Femur (tissue), 1 donor: ENCODE measurements around the gene DCAF12L2.
"Not testable (repeated sequence)": the region's sequence is repeated elsewhere in the genome, so short reads cannot be mapped to it uniquely, and the experiment has no call there.

Source experiments
- DNase-seq: peaks from one replicate; pipeline ENCODE4 v3.0.0-alpha.2; 2017

The DCAF12L2 gene

GRCh38 chrX:126165721-126166461 is at the start of gene DCAF12L2:
Gene DCAF12L2 (minus strand): TSS chrX:126166289. CDS start chrX:126165924, 365 bp downstream.
- peak; percentile 60 for DNase-seq

- not testable (repeated sequence) for DNase-seq
Measured at GRCh38 chrX:126190888-126191287, 24.8 kb upstream of the DCAF12L2 start.

GRCh38 chrX:126177133-126177840 is 11.2 kb upstream of the DCAF12L2 start:
- no peak for DNase-seq

GRCh38 chrX:126170720-126171119 is 4.6 kb upstream of the DCAF12L2 start:
- DNase-seq: no peak

GRCh38 chrX:126167560-126167959 is 1.5 kb upstream of the DCAF12L2 start:
- no peak for DNase-seq

GRCh38 chrX:126165401-126165720 is 728 bp downstream of the DCAF12L2 start:
- DNase-seq: no peak

DNA sequence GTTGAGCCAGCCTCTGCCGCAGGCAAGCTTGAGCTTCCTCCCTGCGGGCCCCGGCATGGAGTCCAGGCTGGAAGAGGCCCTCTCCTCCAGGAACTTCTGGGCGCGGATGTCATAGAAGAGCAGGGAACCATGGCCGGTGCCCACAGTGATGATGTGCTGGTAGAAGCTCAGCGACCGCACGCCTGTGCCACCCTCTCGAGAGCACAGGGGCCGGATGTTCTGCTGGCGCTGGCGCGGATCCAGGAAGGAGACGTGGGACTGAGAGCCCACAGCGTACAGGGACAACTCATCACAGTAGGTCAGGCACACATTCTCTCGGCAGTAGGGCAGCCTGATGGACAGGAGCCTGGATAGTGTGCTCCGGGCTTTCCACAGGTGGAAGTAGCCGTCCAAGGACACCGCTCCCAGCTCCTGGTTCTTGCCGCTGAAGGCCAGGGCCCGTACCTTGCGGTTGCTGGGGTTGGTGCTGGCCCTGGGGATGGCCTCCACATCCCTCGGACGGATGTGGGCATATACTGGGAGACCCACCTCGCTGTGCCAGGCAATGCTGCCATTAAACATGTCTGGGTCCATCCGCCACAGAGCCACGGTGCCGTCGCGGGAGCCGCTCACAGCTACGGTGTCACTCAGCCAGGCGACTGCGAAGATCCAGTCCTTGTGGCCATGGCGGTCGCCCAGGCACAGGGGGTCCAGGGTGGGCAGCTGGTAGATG is 1.2 kb downstream of the DCAF12L2 start:
- DNase-seq: no peak

DNA sequence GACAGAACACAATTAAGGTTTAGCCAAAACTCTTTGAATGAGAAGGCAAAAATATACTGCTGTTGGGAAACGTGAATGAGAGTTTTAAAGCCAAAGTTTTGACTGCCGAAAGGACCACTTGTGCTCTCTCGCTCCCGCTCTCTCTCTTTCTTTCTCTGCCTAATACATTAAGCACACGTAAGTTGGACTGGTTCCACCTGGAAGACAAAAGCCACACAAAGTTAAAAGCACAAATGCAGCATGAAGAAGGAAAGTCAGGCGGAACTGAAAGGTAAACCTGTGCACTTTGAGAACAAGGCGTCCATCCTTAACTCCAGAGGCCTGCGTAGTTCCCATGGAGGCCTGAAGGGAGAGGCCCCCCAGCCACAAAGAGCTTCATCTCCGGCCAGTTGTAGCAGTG is 1.9 kb downstream of the DCAF12L2 start:
- no peak for DNase-seq

DNA sequence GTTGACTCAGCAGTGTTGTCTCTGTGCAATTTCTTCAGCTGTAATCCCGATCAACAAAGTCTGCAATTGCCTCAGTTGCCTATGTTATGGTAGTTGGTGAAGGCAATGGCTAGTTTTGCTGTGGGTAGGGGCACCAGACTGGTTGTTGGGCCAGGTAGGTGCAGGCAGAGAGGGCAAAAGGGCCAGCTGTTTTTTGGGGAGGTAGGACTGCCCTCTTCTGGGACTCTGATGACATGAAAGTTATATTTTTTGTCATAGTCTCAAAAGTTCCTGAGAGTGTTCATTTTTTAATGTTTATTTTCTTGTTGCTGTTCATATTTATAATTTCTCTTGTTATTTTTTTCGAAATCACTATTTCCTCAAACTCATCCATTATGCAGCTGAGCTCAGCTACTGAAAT is 25.1 kb downstream of the DCAF12L2 start:
- DNase-seq: no peak

- no peak for DNase-seq
Measured at GRCh38 chrX:126137899-126138298, 28.2 kb downstream of the DCAF12L2 start.

- DNase-seq: peak; percentile 25
Measured at GRCh38 chrX:126124721-126125120, 41.4 kb downstream of the DCAF12L2 start.
